ENCODE measurements around the gene RGS3.

RGS3 gene

GRCh38 chr9:113558632-113559502 lies 95.3 kb downstream of the RGS3 start:
- Mint-ChIP-seq H3K4me1 (ENCODE audit: low read depth) (peaks cover 24% of the 10 kb centered on the region), H3K4me3 (no peak overlapping the region), H3K36me3 (ENCODE audit: low read depth) (no peaks in the 10 kb centered on the region), H3K27ac (no peak overlapping the region), H3K9me3 (no peaks in the 10 kb centered on the region), H3K27me3 (ENCODE audit: low read depth) (no peaks in the 10 kb centered on the region)
- DNase-seq (ENCODE audit: low spot score), result no peak

GRCh38 chr9:113559834-113560800 lies 96.6 kb downstream of the RGS3 start:
- Mint-ChIP-seq H3K4me3 (no peak overlapping the region), H3K4me1 (ENCODE audit: low read depth) (peaks cover 23% of the 10 kb centered on the region), H3K27me3 (ENCODE audit: low read depth) (no peaks in the 10 kb centered on the region), H3K9me3 (no peaks in the 10 kb centered on the region), H3K27ac (peak overlapping the region; percentile 55), H3K36me3 (ENCODE audit: low read depth) (no peaks in the 10 kb centered on the region)
- DNase-seq (ENCODE audit: low spot score), result no peak

DNA sequence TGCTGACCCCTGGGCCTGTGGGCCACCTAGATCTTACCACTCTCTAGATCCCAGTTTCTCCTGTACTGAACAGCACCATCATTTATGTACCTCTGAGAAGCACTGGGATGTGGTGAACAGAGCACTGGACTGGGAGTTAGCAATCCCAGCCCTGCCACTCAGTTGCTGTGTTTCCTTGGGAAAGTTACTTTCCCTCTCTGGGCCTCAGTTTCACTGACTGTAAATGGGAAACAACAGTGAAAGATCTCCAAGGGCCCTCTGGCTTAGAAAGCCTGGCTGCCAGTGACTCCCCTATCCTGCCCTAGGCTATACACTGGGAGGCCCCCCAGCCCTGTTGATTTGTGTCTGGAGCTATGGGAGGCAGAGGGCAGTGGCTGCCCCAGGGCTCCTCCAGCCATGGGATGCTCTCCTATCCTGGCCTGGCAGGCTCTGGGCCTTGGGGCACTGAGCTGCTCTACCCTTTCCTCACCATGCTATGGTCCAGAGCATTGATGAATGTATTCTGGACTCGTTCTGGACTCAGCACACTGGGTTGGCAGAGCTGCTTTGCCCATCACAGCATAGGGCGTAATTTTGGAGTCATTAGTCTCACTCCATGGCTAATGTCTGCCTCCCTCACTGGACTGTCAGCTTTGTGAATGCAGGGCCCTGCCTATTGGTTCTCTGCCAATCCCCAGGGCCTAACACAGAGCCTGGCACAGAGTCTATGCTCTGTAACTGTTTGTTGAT lies 99.3 kb downstream of the RGS3 start:
- Mint-ChIP-seq H3K27me3 (ENCODE audit: low read depth) (no peaks in the 10 kb centered on the region), H3K36me3 (ENCODE audit: low read depth) (no peaks in the 10 kb centered on the region), H3K4me3 (no peak overlapping the region), H3K27ac (no peak overlapping the region), H3K4me1 (ENCODE audit: low read depth) (peaks cover 19% of the 10 kb centered on the region), H3K9me3 (no peaks in the 10 kb centered on the region)
- DNase-seq (ENCODE audit: low spot score), result no peak

DNA sequence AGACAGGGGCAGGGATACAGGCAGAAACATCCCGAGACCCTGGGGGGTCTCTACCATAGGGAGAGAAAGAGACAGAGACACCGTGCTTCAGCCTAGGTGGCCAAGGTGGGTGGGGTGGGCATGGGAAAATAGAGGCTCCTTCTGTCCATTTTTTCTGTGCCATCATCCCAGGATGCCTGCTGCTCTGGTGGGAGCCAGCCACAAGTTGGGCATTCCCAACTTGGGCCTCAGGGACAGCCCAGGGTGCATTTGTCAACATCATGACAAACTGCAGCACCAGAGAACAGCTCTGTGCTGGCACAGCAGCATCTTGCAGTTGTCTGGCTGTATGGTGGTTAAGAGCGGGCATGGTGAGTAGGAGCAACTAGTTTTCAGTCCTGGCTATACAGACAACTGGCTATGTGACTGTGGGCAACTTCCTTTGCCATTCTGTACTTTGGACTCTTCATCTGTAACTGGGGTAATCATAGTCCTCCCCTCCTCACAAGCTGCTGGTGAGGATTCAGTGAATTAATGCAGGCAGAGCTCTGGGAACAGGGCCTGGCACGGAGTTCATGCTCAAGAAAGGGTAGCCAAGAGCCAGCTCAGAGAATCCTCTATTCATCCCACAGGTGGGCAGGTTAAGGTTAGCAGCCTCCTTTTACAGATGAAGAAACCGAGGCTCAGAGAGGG lies 100.4 kb downstream of the RGS3 start:
- Mint-ChIP-seq H3K27ac (no peak overlapping the region), H3K4me1 (ENCODE audit: low read depth) (peaks cover 19% of the 10 kb centered on the region), H3K36me3 (ENCODE audit: low read depth) (no peaks in the 10 kb centered on the region), H3K4me3 (no peak overlapping the region), H3K9me3 (no peaks in the 10 kb centered on the region), H3K27me3 (ENCODE audit: low read depth) (no peaks in the 10 kb centered on the region)
- no peak for DNase-seq (ENCODE audit: low spot score)

GRCh38 chr9:113564498-113565237 lies 101.1 kb downstream of the RGS3 start:
- Mint-ChIP-seq H3K36me3 (ENCODE audit: low read depth) (no peaks in the 10 kb centered on the region), H3K27me3 (ENCODE audit: low read depth) (no peaks in the 10 kb centered on the region), H3K4me3 (no peak overlapping the region), H3K27ac (no peak overlapping the region), H3K4me1 (ENCODE audit: low read depth) (peaks cover 21% of the 10 kb centered on the region), H3K9me3 (no peaks in the 10 kb centered on the region)
- DNase-seq (ENCODE audit: low spot score), result no peak

DNA sequence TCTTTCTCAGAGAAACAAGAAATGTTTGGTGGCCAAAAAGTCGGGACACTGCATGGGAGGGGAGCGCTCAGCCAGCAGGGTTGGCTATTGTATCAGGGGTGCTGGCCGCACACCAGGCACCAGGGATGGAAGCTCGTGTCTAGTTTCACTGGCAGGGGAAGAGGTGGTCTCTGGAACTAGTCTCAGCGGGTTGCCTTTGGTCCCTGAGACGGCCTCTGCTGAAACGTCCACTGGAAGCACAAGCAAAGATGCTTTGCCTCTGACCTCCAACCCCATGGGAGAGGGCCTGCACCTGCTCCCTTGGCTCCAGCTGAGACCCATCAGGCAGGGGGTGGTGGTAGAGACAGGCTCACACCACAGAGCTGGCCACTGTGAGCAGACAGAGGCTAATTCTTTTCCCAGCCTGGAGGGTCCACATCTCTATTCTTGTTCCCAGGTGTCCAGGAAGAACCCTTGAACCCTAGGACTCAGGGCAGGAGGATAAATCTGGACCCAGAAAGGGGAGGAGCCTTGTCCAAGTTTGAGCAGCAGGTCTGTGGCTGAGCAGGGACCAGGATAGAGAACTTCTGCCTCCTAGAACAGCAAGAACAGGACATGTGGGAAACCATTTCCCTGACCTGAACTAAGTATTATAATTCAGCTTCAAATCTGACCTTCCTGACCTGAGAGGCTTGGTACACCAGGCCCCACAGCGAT lies 102.6 kb downstream of the RGS3 start:
- H3K36me3 Mint-ChIP-seq (ENCODE audit: low read depth), result no peaks in the 10 kb centered on the region
- no peak for DNase-seq (ENCODE audit: low spot score)
- no peaks in the 10 kb centered on the region for H3K9me3 Mint-ChIP-seq
- H3K27me3 Mint-ChIP-seq (ENCODE audit: low read depth), result no peaks in the 10 kb centered on the region
- no peak overlapping the region for H3K4me3 Mint-ChIP-seq
- H3K27ac Mint-ChIP-seq, result no peak overlapping the region
- peaks cover 11% of the 10 kb centered on the region for H3K4me1 Mint-ChIP-seq (ENCODE audit: low read depth)

DNA sequence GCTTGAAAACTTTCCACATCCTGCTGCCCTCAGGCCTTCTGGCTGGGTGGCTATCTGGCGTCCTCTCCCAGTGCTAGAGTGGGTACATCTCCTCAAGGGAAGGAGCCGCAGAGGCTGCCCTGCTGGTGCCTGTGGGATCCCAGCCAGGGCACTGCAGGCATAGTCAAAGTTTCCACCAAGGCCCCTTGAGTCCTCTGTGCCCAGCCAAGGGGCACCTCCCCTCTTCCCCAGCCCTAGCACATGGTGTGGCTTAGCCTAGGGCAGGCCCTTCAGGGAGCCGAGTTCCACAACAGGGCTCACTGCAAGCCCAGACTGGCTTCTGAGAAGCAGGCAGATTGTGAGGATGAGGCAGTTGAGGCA lies 103.2 kb downstream of the RGS3 start:
- H3K9me3 Mint-ChIP-seq, result no peaks in the 10 kb centered on the region
- H3K4me1 Mint-ChIP-seq (ENCODE audit: low read depth), result peaks cover 14% of the 10 kb centered on the region
- H3K27me3 Mint-ChIP-seq (ENCODE audit: low read depth), result no peaks in the 10 kb centered on the region
- no peaks in the 10 kb centered on the region for H3K36me3 Mint-ChIP-seq (ENCODE audit: low read depth)
- H3K4me3 Mint-ChIP-seq, result no peak overlapping the region
- no peak for DNase-seq (ENCODE audit: low spot score)
- H3K27ac Mint-ChIP-seq, result no peak overlapping the region

GRCh38 chr9:113567361-113568080 lies 104.0 kb downstream of the RGS3 start:
- DNase-seq (ENCODE audit: low spot score), result no peak
- H3K9me3 Mint-ChIP-seq, result no peaks in the 10 kb centered on the region
- H3K4me3 Mint-ChIP-seq, result no peak overlapping the region
- H3K36me3 Mint-ChIP-seq (ENCODE audit: low read depth), result no peaks in the 10 kb centered on the region
- H3K4me1 Mint-ChIP-seq (ENCODE audit: low read depth), result peaks cover 17% of the 10 kb centered on the region
- H3K27ac Mint-ChIP-seq, result no peak overlapping the region
- H3K27me3 Mint-ChIP-seq (ENCODE audit: low read depth), result no peaks in the 10 kb centered on the region

DNA sequence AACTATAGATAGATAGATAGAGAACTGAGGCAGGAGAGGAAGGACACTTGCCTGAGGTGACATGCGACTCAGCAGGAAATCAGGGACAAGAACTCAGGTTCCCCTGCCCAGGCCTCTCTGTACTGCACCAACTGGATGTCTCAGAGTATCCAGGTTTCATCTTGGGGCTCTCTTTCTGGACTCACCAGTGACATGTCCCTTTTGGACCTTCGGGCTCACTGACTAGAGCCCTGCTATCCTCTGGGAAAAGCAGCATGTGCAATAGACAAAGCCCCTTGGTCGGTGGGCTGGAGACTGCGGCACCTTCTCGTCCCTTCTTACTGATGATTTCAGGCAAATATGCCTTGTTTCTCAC lies 104.5 kb downstream of the RGS3 start:
- Mint-ChIP-seq H3K27me3 (ENCODE audit: low read depth) (no peaks in the 10 kb centered on the region), H3K9me3 (no peaks in the 10 kb centered on the region), H3K36me3 (ENCODE audit: low read depth) (no peaks in the 10 kb centered on the region), H3K4me3 (no peak overlapping the region), H3K4me1 (ENCODE audit: low read depth) (peaks cover 17% of the 10 kb centered on the region), H3K27ac (no peak overlapping the region)
- DNase-seq (ENCODE audit: low spot score), result no peak

GRCh38 chr9:113568571-113569321 lies 105.2 kb downstream of the RGS3 start:
- Mint-ChIP-seq H3K9me3 (no peaks in the 10 kb centered on the region), H3K4me1 (ENCODE audit: low read depth) (peaks cover 16% of the 10 kb centered on the region), H3K36me3 (ENCODE audit: low read depth) (no peaks in the 10 kb centered on the region), H3K27ac (no peak overlapping the region), H3K4me3 (no peak overlapping the region), H3K27me3 (ENCODE audit: low read depth) (no peaks in the 10 kb centered on the region)
- DNase-seq (ENCODE audit: low spot score), result no peak

DNA sequence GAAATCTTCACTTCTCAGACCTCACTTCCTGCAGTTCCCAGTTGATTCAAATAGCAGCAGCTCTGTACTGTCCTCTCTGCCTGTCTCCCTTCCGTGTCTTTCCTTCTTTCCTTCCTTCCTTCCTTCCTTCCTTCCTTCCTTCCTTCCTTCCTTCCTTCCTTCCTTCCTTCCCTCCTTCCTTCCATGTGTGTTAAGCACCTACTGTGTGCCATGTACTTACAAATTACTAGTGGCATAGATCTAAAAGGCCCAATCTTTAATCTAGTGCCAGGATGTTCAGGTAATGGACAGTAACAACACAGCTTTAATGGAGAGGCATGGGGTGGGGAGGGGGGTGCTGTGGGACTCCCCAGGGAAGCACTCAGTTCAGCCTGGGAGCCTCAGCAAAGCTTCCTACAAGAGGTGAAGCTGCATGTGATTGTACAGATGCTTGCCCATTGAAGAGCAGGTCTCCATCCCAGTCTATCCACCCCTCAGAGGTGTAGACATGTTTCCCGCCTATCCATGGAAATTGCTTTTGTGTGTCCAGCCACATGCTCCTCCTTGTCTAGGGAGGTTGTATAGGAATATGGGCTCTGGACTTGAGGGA lies 106.0 kb downstream of the RGS3 start:
- Mint-ChIP-seq H3K4me3 (no peak overlapping the region), H3K4me1 (ENCODE audit: low read depth) (peaks cover 20% of the 10 kb centered on the region), H3K9me3 (no peaks in the 10 kb centered on the region), H3K27me3 (ENCODE audit: low read depth) (no peaks in the 10 kb centered on the region), H3K36me3 (ENCODE audit: low read depth) (no peaks in the 10 kb centered on the region), H3K27ac (peak overlapping the region; percentile 50)
- no peak for DNase-seq (ENCODE audit: low spot score)

Measured in T-helper 2 cell treated with Interferon-gamma antibody and Interleukin-4, amounts not matched to agents 5 μg/mL and 100 μg/mL, for 36 hours (primary cell).